ENCODE data around the gene MINK1.

DNA sequence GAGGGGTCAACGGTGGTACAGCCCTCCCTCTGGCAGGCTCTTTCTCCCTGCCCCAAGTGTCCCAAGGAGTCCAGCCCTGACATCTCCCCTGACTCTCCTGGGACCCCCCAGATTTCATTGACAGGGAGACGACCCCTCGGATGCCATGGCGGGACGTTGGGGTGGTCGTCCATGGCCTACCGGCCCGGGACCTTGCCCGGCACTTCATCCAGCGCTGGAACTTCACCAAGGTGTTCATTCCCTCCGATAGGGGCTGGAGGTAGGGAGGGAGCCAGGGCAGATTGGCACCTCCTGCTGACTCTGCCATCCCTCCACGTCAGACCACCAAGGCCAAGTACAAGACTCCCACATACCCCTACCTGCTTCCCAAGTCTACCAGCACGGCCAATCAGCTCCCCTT is 16.3 kb upstream of the MINK1 start:
- TF ChIP-seq CTCF (IDR thresholded peaks at IDR 0.05; ENCODE audit: insufficient read depth, low read depth, low read length), result no peak
- TF ChIP-seq EZH2 (IDR thresholded peaks at IDR 0.05; ENCODE audit: insufficient read depth, low read length), result no peak
